BLaER1 (cell line): ENCODE results near the gene LSM10.

Experiments
- H3K27ac ChIP-seq: shearing (Covaris generic); formaldehyde crosslinking; 2 replicates; pipeline ENCODE4 v1.8.1; 2022
- H3K27me3 ChIP-seq: shearing (Covaris generic); formaldehyde crosslinking; 2 replicates; pipeline ENCODE4 v1.8.1; 2022
- H3K36me3 ChIP-seq: shearing (Covaris generic); formaldehyde crosslinking; 2 replicates; pipeline ENCODE4 v1.8.1; 2022
- H3K4me1 ChIP-seq: shearing (Covaris generic); formaldehyde crosslinking; 2 replicates; pipeline ENCODE4 v1.8.1; 2022
- H3K4me2 ChIP-seq: shearing (Covaris generic); formaldehyde crosslinking; 2 replicates; pipeline ENCODE4 v1.8.1; 2022
- H3K4me3 ChIP-seq: shearing (Covaris generic); formaldehyde crosslinking; 2 replicates; pipeline ENCODE4 v1.8.1; 2022
- H3K9ac ChIP-seq: shearing (Covaris generic); formaldehyde crosslinking; 2 replicates; pipeline ENCODE4 v1.8.1; 2022
- H3K9me3 ChIP-seq: shearing (Covaris generic); formaldehyde crosslinking; 2 replicates; pipeline ENCODE4 v1.8.1; 2022
- H4K20me1 ChIP-seq: shearing (Covaris generic); formaldehyde crosslinking; 2 replicates; pipeline ENCODE4 v1.8.1; 2022
- Cebpa-rat ChIP-seq: shearing (Covaris generic); IDR thresholded peaks from 2 replicates; pipeline ENCODE4 v1.8.1; 2022

The LSM10 gene

DNA sequence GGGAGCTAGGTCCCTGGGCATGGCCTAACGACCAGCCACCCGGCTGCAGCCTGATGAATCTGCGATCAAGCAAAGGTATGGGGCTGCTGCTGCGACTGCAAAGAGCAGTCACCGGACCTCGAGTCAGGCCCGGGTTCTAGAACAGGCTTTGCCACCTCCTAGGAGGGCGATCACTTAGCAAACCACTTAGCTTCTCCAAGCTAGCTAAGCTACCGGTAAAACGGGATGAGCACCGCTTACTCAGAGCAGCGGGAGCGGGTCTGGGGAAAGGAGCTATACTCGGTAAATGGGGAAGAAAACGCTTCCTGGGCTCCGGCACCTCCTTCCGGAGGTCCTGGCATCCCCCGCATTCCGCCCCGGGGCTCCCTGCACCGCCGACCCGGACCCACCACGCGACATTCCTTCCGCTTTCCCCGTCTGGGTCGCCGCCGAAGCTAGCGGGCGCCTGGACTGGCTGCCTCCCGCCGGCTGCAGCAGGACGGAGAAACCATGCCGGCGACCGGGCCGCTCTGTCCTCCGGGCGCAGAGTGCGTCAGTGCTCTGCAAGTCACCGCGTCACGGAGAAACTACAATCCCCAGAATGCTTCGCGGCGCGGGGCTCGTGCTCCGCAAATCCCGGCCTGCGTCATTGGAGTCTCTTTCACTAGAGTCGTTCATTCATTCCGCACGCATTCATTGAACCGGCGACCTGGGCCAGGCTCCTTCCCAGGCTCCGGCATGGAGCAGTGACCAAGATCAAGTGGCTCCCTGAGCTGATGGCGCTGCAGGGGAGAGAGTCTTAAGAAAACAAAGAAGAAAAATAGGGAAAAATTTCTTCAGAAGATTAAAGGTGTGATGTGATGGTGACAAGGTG, at the start of gene LSM10:
LSM10 (minus strand) TSS at position 531 of the 853 bp plus-strand sequence. CDS start 3,779 bp downstream, outside the sequence.
- Histone ChIP-seq H3K36me3 (peaks cover 18% of the 10 kb centered on the region), H3K27ac (peak within 1 kb of the TSS; percentile 67), H3K9ac (peak within 1 kb of the TSS; percentile 83), H3K4me2 (peak within 1 kb of the TSS; percentile 95), H3K4me1 (peaks cover 23% of the 10 kb centered on the region), H4K20me1 (no peaks in the 10 kb centered on the region), H3K9me3 (peaks cover 9% of the 10 kb centered on the region), H3K4me3 (peak within 1 kb of the TSS; percentile 76), H3K27me3 (no peaks in the 10 kb centered on the region)
- TF ChIP-seq Cebpa-rat, result no peak

DNA sequence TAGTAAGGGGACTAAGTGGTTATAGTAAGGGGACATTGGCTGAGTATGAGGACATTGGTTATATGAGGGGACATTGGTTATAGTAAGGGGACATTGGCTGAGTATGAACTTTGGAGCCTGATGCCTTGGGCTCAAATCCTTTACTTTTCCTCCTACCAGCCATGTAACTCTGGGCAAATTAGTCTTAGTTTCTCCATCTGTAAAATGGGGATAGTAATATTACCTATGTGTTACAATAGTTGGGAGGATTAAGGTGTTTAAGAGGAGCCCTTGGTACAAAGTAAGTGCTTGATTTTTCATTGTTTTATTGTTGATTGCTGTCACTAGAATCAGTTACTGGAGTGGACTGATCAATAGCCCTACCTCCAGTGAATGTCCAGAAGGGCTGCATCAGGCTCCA, 49.7 kb upstream of the LSM10 start:
- H3K9me3 ChIP-seq, result no peaks in the 10 kb centered on the region
- H4K20me1 ChIP-seq, result no peaks in the 10 kb centered on the region
- H3K4me1 ChIP-seq, result peaks cover 33% of the 10 kb centered on the region
- no peak overlapping the region for H3K4me3 ChIP-seq
- H3K4me2 ChIP-seq, result no peak overlapping the region
- TF ChIP-seq Cebpa-rat, result no peak
- H3K36me3 ChIP-seq, result no peaks in the 10 kb centered on the region
- H3K27ac ChIP-seq, result no peak overlapping the region
- no peaks in the 10 kb centered on the region for H3K27me3 ChIP-seq
- H3K9ac ChIP-seq, result no peak overlapping the region

DNA sequence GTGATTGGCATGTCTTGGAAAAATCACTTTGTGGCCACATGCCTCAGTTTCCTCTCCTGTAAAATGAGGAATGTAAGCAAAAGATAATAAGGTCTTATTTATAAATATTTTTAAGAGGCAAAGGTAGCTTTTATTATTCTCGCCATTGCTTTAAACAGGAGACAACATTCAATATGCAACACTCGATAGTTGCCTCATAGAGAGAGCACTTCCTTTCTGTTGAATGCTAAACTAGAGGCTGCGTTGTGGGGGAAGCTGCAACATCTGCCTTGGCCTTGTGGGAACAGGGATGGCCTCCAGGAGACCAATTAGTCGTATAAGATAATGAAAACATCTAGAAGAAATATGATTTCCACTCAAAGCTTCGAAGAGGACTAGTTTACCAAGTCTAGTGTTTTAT, 49.0 kb upstream of the LSM10 start:
- no peaks in the 10 kb centered on the region for H4K20me1 ChIP-seq
- H3K4me1 ChIP-seq, result peaks cover 33% of the 10 kb centered on the region
- H3K9me3 ChIP-seq, result no peaks in the 10 kb centered on the region
- H3K36me3 ChIP-seq, result no peaks in the 10 kb centered on the region
- no peak for TF ChIP-seq Cebpa-rat
- no peaks in the 10 kb centered on the region for H3K27me3 ChIP-seq
- no peak overlapping the region for H3K9ac ChIP-seq
- no peak overlapping the region for H3K27ac ChIP-seq
- H3K4me3 ChIP-seq, result no peak overlapping the region
- peak overlapping the region; percentile 27 for H3K4me2 ChIP-seq

DNA sequence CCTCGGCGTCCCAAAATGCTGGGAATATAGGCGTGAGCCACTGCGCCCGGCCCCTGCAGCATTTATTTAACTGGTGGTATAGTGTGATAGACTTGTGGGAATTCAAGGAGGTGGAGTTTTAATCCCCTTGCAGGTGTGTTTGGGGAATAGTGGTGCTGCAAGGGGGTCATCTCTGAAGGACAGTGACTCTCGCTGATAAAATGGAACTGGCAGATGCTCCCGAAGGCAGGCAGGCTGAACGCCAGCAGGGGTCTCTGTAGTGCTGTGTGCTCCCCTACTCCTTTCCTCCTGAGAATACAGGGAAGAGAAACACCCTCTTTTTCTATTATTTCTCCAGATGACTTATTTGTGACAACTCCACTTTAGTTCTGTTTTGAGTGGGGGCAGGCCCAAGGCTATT, 48.6 kb upstream of the LSM10 start:
- H3K36me3 ChIP-seq, result no peaks in the 10 kb centered on the region
- peaks cover 29% of the 10 kb centered on the region for H3K4me1 ChIP-seq
- H3K27me3 ChIP-seq, result no peaks in the 10 kb centered on the region
- no peak overlapping the region for H3K27ac ChIP-seq
- H3K9me3 ChIP-seq, result no peaks in the 10 kb centered on the region
- no peak for TF ChIP-seq Cebpa-rat
- no peak overlapping the region for H3K4me3 ChIP-seq
- no peaks in the 10 kb centered on the region for H4K20me1 ChIP-seq
- no peak overlapping the region for H3K9ac ChIP-seq
- peak overlapping the region; percentile 27 for H3K4me2 ChIP-seq

DNA sequence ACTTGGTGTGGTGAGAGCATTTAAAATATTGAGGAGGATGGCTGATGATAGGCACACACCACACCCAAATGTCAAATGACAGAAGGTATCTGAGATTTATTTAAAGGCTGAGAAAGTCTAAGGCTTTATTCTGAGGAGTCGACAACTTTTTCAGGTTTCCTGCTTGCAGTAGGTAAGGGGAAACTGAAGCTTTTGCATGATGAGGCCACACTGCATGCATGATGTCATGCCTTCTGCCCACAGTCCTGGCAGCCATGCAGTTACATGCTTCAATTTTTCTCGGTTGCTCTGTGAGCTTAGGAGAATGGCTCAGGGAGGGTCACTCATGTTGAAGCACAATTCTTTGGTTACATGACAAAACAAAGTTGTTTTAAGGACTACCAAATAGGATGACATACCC, 45.6 kb upstream of the LSM10 start:
- Histone ChIP-seq H3K36me3 (no peaks in the 10 kb centered on the region), H4K20me1 (no peaks in the 10 kb centered on the region), H3K4me2 (no peak overlapping the region), H3K27me3 (no peaks in the 10 kb centered on the region), H3K4me1 (peaks cover 14% of the 10 kb centered on the region), H3K27ac (no peak overlapping the region), H3K9ac (no peak overlapping the region), H3K9me3 (no peaks in the 10 kb centered on the region), H3K4me3 (no peak overlapping the region)
- TF ChIP-seq Cebpa-rat, result no peak

DNA sequence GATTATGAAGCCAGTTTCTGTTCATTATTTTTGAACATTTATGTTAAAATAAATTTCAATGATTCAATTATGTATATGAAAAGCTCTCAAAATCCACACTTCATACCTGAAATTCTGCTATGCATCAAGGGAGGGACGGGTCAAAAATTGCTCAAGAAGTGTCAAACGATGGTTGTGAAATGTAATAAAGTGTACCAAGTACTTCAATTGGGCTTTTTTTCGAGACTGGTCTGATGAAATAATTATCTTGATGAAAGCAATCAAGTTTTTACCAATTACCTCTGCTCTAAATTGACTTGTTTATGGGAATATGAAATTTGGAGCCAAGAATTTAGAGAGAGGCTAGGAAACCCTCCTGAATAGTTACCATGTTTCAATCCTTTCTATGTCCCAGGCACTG, 44.6 kb upstream of the LSM10 start:
- H4K20me1 ChIP-seq, result no peaks in the 10 kb centered on the region
- H3K36me3 ChIP-seq, result no peaks in the 10 kb centered on the region
- TF ChIP-seq Cebpa-rat, result no peak
- no peaks in the 10 kb centered on the region for H3K9me3 ChIP-seq
- no peaks in the 10 kb centered on the region for H3K27me3 ChIP-seq
- no peak overlapping the region for H3K4me2 ChIP-seq
- H3K4me1 ChIP-seq, result peaks cover 12% of the 10 kb centered on the region
- H3K9ac ChIP-seq, result no peak overlapping the region
- H3K4me3 ChIP-seq, result no peak overlapping the region
- no peak overlapping the region for H3K27ac ChIP-seq

DNA sequence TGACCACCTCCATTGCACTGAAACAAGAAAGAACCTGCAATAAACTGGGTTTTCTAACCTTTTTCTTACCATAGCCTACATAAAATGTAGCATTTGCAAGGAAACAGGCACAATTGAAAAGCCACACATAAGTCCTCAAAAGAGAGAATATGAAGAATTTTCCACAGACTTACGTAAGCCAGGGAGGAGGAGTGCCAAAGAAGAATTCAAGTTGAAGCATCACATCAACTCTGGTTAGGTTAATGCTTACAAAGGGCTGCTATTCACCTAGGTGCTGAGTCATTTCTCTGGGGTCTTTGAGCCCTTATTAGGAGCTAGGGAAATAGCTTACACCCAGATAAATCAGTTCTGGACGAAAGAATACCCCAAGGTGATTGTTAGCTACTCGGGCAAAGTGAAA, 42.9 kb upstream of the LSM10 start:
- H3K4me2 ChIP-seq, result no peak overlapping the region
- TF ChIP-seq Cebpa-rat, result no peak
- no peaks in the 10 kb centered on the region for H3K9me3 ChIP-seq
- H3K4me1 ChIP-seq, result no peaks in the 10 kb centered on the region
- no peaks in the 10 kb centered on the region for H3K36me3 ChIP-seq
- H3K4me3 ChIP-seq, result no peak overlapping the region
- H3K27ac ChIP-seq, result no peak overlapping the region
- no peaks in the 10 kb centered on the region for H3K27me3 ChIP-seq
- no peaks in the 10 kb centered on the region for H4K20me1 ChIP-seq
- H3K9ac ChIP-seq, result no peak overlapping the region

DNA sequence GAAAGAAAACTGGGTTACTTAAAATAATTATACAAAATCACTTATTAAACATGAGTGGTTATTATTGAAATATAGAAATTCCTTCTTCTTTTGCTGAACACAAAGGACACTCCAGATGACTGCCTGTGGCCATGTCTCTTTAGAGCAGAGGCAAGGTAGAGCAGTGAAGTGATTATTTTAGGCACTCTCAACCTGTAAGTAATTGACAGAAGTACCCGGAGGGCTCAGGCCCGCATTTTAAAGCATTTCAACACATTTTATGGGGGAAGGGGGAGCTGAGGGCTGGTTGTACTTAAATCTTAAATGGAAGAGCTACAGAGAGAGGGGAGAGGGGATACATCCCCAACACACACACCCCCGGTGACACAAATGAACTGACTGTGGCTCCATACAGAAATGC, 42.3 kb upstream of the LSM10 start:
- H4K20me1 ChIP-seq, result no peaks in the 10 kb centered on the region
- no peaks in the 10 kb centered on the region for H3K9me3 ChIP-seq
- no peaks in the 10 kb centered on the region for H3K36me3 ChIP-seq
- H3K27me3 ChIP-seq, result no peaks in the 10 kb centered on the region
- no peak overlapping the region for H3K9ac ChIP-seq
- no peak overlapping the region for H3K4me2 ChIP-seq
- no peak for TF ChIP-seq Cebpa-rat
- H3K4me3 ChIP-seq, result no peak overlapping the region
- H3K4me1 ChIP-seq, result no peaks in the 10 kb centered on the region
- no peak overlapping the region for H3K27ac ChIP-seq

DNA sequence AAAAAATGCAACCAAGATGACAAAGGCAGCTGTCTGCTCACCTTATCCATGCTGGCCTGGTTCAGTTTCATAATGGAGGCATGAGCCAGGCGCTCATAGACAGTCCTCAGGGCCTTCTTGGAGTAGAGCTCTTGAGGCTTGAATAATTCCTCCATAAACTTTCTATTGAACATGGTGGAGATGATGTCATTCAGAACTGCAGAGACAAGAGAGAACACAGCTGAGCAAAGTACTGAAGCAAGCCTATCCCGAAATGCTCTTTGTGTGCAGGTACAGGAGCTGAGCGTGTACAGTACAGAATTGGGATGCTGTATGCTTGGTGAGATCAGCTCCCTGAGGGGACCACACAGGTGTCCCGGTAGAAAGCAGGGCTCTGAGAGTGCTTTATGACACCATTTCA, 41.0 kb upstream of the LSM10 start:
- H3K36me3 ChIP-seq, result no peaks in the 10 kb centered on the region
- H3K4me3 ChIP-seq, result no peak overlapping the region
- H3K27ac ChIP-seq, result no peak overlapping the region
- no peak overlapping the region for H3K9ac ChIP-seq
- H3K9me3 ChIP-seq, result no peaks in the 10 kb centered on the region
- H3K4me2 ChIP-seq, result no peak overlapping the region
- no peak for TF ChIP-seq Cebpa-rat
- no peaks in the 10 kb centered on the region for H4K20me1 ChIP-seq
- H3K4me1 ChIP-seq, result no peaks in the 10 kb centered on the region
- H3K27me3 ChIP-seq, result no peaks in the 10 kb centered on the region

DNA sequence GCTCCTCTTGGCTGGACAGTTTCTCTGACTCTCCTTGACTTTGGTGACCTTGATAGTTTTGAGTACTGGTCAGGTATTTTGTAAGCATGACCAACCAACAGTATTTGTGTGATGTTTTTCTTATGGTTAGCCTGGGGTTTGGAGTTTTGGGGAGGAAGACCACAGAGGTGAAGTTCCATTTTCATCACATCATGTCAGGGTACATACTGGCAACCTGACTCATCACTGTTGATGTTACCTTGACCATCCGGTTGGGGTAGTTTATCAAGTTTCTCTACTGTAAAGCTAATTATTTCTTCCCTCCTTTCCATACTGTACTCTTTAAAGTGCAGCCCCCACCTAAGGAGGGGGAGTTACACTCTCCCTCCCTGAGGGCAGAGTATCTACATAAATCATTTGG, 39.1 kb upstream of the LSM10 start:
- H3K27ac ChIP-seq, result no peak overlapping the region
- H3K4me2 ChIP-seq, result no peak overlapping the region
- TF ChIP-seq Cebpa-rat, result no peak

More for the DNA sequence above, 39.1 kb upstream of the LSM10 start:
- no peaks in the 10 kb centered on the region for H4K20me1 ChIP-seq
- H3K4me3 ChIP-seq, result no peak overlapping the region
- H3K36me3 ChIP-seq, result no peaks in the 10 kb centered on the region
- no peaks in the 10 kb centered on the region for H3K27me3 ChIP-seq
- H3K9ac ChIP-seq, result no peak overlapping the region
- no peaks in the 10 kb centered on the region for H3K9me3 ChIP-seq
- no peaks in the 10 kb centered on the region for H3K4me1 ChIP-seq
